Neural cell (in vitro differentiated cells): ENCODE measurements around the gene KCNJ16.

Source experiments
- CTCF ChIP-seq: fragments of 450-650 bp; IDR thresholded peaks from 2 replicates; pipeline ENCODE4 v1.5.1; 2014; ENCODE audit warnings: antibody characterized with exemption, mild to moderate bottlenecking, moderate library complexity; ENCODE audit not compliant: poor library complexity, severe bottlenecking
- EP300 ChIP-seq: fragments of 450-650 bp; conservative IDR thresholded peaks from 2 replicates; pipeline ENCODE4 v1.6.1; 2014; ENCODE audit warnings: antibody characterized with exemption, mild to moderate bottlenecking, moderate library complexity; ENCODE audit not compliant: poor library complexity, severe bottlenecking
- TAF1 ChIP-seq: IDR thresholded peaks from 2 replicates; pipeline ENCODE4 v1.6.1; 2012; ENCODE audit warnings: low read depth

DNA sequence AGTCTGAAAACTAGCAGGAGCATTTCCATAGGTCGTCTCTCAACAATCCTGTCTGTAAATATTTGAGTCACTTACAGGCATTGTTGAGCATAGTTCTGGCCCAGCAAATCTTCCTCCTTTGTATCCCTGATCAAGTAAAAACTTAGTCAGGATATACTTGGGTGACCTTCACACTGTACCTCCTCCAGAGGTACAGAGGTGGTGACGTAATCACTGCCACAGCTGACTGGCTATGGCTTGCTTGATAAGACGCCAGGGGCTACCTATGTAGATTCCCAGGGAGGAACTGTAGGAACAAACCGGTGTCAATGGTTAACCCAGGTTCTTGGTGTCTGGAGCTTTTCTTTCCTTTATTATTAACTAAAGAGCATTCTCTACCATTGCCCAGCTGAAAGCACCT, at the start of gene KCNJ16:
- no peak for TF ChIP-seq CTCF
- TF ChIP-seq EP300: no peak
- TF ChIP-seq TAF1: no peak
